Cardiac fibroblast (primary cell): ENCODE data around the gene HJV.

ENCODE experiments used
- DNase-seq, 2 donors: peaks; one replicate each; pipeline versions ENCODE4 v3.0.0 to v3.0.0-alpha.2; 2010; ENCODE audit warnings: low read depth in 2 of 2
- H3K4me3 ChIP-seq, 2 donors: replicated peaks in 1 of 2; 1 replicate in 1 of 2; 2 replicates in 1 of 2; pipeline ENCODE4 v1.5.1; 2011; ENCODE audit warnings: low read depth in 2 of 2, low read length in 2 of 2, mild to moderate bottlenecking in 2 of 2, moderate library complexity in 1 of 2
- CTCF ChIP-seq: IDR thresholded peaks from one replicate; pipeline ENCODE4 v1.5.1; 2011; ENCODE audit warnings: low read depth, mild to moderate bottlenecking, low read length, inconsistent platforms

The HJV gene

DNA sequence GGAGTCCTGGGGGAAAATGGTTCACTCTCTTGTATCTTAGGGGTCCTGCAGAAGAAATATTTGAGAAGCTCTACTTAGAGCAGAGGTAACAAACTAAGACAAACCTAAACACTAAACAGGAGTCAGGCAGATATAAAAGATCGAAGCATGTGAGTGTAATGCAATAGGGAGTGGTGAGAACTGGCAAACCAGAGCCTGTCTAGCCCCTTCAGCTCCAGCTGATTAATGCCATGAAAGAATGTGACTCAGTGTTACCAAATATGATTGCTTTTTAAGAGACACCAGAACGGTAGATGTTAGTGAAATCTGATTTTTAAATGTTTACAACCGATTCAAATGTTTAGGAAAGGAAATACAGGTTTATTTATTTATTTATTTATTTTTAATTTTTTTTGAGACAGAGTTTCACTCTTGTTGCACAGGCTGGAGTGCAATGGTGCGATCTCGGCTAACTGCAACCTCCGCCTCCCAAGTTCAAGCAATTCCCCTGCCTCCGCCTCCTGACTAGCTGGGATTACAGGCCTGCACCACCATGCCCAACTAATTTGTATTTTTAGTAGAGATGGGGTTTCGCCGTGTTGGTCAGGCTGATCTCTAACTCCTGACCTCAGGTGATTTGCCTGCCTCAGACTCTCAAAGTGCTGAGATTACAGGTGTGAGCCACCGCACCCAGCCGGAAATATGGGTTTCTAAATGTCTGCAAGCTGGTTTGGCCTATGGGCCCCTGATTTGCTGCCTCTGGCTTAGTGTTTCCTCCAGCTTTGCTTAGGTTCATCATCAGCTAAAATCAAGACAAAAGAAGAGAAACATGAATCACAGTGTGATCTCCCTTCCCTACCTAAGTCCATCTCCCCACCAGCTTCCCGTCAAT, 37.3 kb downstream of the HJV start:
- no peak for TF ChIP-seq CTCF
- no peak overlapping the region for H3K4me3 ChIP-seq
- no peak for DNase-seq

DNA sequence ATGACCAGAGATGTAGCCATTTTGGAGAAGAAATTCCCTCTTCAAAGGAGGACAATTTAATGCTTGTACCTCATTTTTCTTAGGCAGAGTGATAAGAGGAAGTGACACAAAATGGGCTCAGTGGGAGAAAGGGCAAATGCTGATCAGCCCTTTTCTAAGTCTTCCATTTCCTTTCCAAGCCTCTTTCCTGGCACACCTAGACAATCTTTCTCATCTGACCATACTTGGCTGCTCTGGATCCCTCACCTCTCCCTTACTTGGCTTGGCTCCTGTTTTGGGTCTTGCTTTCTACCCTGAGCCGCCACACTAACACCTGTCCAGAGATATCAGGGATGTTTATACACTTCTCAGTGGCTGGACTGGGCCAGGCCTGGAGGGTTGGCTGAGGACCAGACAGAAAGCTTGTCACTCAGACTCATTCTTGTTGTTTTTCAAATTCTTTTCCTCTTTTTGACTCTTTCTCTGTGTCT, 38.3 kb downstream of the HJV start:
- no peak for DNase-seq
- no peak overlapping the region for H3K4me3 ChIP-seq
- no peak for TF ChIP-seq CTCF

- no peak for TF ChIP-seq CTCF
- peak; percentile 56 to 73 for DNase-seq
- H3K4me3 ChIP-seq: no peak overlapping the region
Measured at GRCh38 chr1:145982010-145982723, 39.4 kb downstream of the HJV start.

GRCh38 chr1:145980457-145980994, 41.0 kb downstream of the HJV start:
- H3K4me3 ChIP-seq: no peak overlapping the region
- TF ChIP-seq CTCF: no peak

GRCh38 chr1:145979746-145980456, 41.6 kb downstream of the HJV start:
- no peak for TF ChIP-seq CTCF
- H3K4me3 ChIP-seq: no peak overlapping the region
- DNase-seq: peak in 1 of 2 donors; percentile 61

More at GRCh38 chr1:145980457-145980994, 41.0 kb downstream of the HJV start:
- no peak for DNase-seq

GRCh38 chr1:145978854-145979745, 42.4 kb downstream of the HJV start:
- TF ChIP-seq CTCF: no peak
- H3K4me3 ChIP-seq: peak overlapping the region; percentile 9 to 22
- peak; percentile 100 for DNase-seq
